Measurements from ENCODE around the gene PRKCA.

DNA sequence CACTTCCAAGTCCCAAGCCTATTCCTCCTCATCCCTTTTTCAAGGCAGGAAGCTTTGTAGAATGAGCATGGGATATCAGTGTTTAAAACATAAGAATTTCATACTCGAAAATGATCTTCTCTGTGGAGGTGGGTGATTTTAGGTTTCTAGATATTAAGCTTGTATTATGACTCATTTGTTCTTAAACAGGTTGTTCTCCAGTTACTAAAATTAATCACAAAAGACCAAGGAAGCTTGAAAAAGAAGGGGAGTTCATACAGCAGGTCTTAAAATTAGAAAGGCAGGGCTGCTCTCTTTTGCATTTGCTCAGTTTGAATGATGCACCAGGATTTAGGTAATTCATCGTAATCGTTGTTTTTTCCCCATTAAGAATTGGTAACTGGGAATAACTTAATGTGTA, 208.7 kb downstream of the PRKCA start:
- TF ChIP-seq POLR2A (IDR thresholded peaks at IDR 0.05) = no peak
- TF ChIP-seq, protein P1, sequence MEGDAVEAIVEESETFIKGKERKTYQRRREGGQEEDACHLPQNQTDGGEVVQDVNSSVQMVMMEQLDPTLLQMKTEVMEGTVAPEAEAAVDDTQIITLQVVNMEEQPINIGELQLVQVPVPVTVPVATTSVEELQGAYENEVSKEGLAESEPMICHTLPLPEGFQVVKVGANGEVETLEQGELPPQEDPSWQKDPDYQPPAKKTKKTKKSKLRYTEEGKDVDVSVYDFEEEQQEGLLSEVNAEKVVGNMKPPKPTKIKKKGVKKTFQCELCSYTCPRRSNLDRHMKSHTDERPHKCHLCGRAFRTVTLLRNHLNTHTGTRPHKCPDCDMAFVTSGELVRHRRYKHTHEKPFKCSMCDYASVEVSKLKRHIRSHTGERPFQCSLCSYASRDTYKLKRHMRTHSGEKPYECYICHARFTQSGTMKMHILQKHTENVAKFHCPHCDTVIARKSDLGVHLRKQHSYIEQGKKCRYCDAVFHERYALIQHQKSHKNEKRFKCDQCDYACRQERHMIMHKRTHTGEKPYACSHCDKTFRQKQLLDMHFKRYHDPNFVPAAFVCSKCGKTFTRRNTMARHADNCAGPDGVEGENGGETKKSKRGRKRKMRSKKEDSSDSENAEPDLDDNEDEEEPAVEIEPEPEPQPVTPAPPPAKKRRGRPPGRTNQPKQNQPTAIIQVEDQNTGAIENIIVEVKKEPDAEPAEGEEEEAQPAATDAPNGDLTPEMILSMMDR (IDR thresholded peaks at IDR 0.05) = no peak
- no peak for TF ChIP-seq POLR2AphosphoS5 (IDR thresholded peaks at IDR 0.05)

Data from prostate gland (tissue), 2 donors.